SK-N-DZ (cell line): ENCODE measurements around the gene VPS16.
A peak's percentile ranks its signal among the peaks of the same experiment; 100 is the strongest.
"Not testable (repeated sequence)": the region's sequence is repeated elsewhere in the genome, so short reads cannot be mapped to it uniquely, and the experiment has no call there.

Experiments
- DNase-seq: peaks from one replicate; pipeline ENCODE4 v3.0.0-alpha.2; 2015; ENCODE audit warnings: low spot score

The VPS16 gene

GRCh38 chr20:2869381-2869780 lies 28.8 kb downstream of the VPS16 start:
- no peak for DNase-seq

GRCh38 chr20:2871111-2871465 lies 30.5 kb downstream of the VPS16 start:
- DNase-seq = no peak

- DNase-seq = no peak
These were observed 31.3 kb downstream of the VPS16 start for GRCh38 chr20:2871661-2872458.

- DNase-seq = no peak
These were observed 32.0 kb downstream of the VPS16 start for GRCh38 chr20:2872459-2873009.

DNA sequence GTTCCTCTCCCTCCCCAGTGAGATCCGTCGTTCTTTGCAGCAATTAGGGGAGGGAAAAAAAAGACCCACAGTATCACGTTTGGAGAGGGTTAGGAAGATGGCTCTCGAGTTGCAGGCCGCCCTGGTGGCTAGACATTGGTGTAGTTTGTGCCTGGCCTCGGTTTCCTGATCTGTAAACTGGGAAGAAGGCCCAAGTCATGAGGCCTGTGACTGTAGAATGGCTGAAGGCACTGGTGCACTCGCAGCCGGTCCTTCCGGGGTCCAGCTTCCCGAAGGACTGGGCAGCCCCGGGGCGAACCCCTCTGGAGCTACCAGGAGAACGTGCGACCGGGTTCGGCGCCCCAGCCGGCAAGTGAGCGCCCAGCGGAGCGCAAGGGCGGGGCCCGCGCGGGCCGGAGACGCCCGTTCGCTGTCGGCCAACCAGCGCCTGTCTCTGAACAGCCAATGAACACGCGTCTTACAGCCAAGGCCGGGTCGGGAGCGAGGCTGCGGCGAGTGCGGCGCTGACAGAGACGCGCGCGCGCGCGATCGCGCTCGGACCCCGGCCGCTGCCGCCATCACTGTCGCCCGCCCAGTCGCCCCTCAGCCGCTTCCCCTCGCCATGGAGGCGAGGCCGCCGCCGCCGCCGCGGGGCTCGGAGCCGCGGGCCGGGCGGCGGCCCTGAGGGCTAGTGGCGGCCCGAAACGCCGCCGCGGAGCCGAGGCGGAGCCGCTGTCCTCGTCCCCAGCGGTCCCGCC lies 32.6 kb downstream of the VPS16 start, which contains the start of gene PTPRA:
Gene PTPRA, plus strand, starts transcription at position 472 of the 737 bp plus-strand sequence. CDS start 90,797 bp downstream, outside the sequence.
- peak; percentile 92 for DNase-seq

DNA sequence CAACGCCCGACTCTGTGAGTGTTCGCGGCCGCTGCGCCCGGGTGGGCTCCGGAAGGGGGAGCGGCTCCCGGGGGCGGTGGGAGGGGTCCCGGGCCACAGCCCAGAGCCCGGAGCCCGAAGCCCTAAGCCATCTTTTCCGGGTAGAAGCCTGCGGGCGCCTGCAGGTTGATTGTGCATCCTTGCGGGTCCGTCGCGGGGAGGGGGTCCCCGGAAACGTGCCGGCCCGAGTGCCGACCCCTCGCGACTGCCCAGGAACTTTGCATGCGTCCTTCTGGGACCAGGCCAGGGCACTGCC lies 33.1 kb downstream of the VPS16 start:
- peak; percentile 54 for DNase-seq

DNA sequence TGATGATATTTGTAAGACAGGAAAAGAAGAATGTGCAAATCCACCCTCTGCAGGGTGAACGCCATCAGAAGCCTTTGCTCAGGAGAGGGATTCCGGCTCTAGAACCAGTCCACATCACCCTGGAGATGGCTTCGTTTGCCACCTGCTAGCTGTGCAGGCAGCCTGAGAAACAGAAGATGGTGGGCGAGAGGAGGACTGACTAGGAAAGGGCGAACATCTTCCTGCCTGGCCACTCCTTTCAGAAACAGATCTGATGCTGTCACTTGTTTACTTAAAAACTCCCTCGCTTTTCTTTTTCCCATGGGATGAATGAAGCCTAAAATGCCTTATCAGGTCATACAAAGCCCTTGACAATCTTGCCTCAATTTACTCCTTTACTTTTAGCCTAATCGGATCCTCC lies 33.9 kb downstream of the VPS16 start:
- DNase-seq = no peak

- no peak for DNase-seq
These were observed 35.2 kb downstream of the VPS16 start for GRCh38 chr20:2875690-2876203.

- DNase-seq = no peak
These were observed 38.0 kb downstream of the VPS16 start for GRCh38 chr20:2878515-2878914.

GRCh38 chr20:2879146-2879545 lies 38.6 kb downstream of the VPS16 start:
- no peak for DNase-seq

DNA sequence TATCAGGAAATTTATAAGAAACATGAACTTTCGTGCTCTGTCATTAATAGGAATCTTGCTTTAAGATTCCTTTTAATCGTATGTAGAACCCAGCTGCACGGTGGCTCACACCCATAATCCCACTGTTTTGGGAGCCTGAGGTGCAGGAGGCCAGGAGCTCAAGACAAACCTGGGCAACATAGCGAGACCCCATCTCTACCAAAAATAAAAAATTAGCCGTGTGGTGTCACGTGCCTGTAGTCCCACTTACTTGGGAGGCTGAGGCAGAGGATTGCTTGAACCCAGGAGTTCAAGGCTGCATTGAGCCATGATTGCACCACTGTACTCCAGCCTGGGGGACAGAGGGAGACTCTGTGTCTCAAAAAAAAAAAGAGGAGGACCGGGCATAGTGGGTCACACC lies 40.1 kb downstream of the VPS16 start:
- DNase-seq = no peak

DNA sequence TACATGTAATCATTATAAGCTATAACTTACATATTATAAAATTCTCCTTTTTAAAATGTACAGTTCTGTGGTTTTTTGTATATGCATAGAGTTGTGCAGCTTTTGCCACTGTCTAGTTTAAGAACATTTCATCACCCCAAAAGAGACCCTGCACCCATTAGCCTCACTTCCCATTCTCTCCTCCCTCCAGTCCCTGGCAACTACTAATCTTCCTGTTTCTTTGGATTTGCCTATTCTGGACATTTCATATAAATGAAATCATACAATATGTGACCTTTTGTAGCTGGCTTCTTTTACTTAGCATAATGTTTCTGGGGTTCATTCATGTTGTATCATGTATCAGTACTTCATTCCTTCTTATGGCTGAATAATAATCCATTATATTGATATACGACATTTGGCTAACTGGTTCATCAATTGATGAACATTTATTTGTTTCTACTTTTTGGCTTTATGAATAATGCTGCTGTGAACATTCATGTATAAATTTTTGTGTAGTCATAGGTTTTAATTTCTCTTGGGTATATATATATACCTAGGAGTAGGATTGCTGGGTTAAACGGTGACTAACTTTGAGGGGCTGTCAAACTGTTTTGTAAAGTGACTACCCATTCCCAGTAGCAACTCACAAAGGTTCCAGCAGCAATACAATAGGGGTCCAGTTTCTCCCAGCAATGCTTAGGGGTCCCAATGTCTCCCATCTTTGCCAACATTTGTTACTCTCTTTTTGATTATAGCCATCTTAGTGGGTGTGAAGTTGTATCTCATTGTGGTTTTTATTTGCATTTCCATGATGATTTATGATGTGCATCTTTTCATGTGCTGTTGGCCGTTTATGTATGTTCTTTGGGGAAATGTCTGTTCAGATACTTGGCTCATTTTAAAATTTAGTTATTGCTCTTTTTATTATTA lies 43.4 kb downstream of the VPS16 start:
- DNase-seq = no peak

GRCh38 chr20:2887715-2888114 lies 47.2 kb downstream of the VPS16 start:
- DNase-seq = no peak

DNA sequence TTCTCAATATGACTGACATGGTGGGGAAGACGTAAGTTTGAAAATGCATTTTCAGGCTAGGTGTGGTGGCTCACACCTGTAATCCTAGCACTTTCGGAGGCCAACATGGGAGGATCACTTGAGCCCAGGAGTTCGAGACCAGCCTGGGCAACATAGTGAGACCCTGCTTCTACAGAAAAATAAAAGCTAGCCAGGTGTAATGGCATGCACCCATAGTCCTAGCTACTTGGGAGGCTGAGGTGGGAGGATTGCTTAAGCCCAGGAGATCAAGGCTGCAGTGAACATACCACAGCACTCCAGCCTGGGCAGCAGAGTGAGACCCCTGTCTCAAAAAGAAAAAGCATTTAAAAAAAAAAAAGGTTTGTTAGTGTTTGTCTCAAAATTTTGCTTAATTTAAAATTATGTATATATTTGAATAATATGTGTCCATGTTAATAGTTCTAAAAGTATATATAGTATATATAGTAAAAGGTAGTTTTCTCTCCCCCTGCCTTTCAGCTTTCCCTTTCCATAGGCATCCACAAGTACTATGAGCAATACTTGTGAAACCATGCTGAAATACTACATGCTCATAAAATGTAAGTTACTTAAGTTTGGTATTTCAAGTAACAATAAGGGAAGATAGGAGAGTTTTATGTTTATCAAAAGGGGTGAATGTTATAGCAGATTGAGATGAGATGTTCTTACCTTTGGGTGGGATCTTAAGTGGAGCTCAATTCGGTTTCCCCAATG lies 47.8 kb downstream of the VPS16 start:
- DNase-seq = no peak

- DNase-seq = no peak
These were observed 48.7 kb downstream of the VPS16 start for GRCh38 chr20:2889209-2889608.

DNA sequence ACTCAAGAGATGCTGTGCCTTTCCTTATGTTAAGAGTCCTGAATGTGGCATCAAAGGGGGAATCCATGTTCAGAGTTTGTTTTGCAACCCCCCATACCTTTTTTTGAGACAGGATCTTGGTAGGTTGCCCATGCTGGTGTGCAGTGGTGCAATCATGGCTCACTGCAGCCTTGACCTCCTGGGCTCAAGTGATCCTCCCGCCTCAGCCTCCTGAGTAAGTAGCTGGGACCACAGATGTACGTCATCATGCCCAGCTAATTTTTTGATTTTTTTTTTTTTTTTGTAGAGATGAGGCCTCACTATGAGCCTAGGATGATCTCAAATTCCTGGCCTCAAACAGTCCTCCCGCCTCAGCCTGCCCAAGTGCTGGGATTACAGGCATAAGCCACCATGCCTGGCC lies 49.3 kb downstream of the VPS16 start:
- no peak for DNase-seq

DNA sequence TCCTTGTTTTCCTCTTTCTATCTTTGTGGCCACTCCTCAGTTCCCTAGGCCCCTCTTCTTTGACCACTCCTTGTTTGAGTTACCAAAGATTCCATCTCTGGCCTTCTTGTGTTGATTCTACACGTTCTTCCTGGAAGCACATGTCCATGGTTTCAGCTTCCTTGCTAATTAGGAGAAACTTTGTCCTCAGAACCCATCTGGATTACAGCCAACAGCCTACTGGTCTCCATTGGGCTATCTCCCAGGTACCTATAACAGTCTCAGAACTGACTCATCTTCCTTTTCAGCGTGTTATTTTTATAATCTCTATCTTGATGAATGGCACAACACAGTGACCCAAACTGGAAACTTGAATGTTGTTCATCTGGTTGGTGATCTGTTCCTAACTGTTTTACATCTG lies 50.2 kb downstream of the VPS16 start:
- DNase-seq = no peak

- no peak for DNase-seq
These were observed 50.8 kb downstream of the VPS16 start for GRCh38 chr20:2891343-2891742.

DNA sequence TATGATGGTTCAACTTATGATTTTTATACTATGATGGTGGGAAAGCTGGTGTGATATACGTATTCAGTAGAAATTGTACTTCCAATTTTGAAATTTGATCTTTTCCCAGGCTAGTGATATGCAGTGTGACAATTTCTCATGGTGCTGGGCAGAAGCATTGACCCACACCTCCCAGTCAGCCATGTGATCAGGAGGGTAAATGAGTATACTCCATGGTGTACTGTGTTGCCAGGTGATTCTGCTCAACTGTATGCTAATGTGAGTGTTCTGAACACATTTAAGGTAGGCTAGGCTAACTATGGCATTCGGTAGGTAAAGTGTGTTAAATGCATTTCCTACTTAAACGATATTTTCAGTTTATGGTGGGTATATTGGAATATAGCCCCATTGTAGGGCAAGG lies 51.8 kb downstream of the VPS16 start:
- no peak for DNase-seq

GRCh38 chr20:2894221-2894620 lies 53.7 kb downstream of the VPS16 start:
- no peak for DNase-seq

DNA sequence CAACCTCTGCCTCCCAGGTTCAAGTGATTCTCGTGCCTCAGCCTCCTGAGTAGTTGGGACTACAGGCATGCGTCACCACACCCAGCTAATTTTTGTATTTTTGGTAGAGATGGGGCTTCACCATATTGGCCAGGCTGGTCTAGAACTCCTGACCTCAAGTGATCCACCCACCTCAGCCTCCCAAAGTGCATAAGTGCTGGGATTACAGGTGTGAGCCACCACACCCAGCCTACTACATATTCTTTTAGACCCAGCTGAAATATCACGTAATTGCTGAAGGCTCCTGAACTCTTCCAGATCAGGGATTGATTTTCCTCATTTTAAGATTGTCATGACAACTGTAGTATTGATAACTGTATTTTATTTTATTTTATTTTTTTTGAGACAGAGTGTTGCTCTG lies 54.6 kb downstream of the VPS16 start:
- DNase-seq = not testable (repeated sequence)
